ENCODE results near the gene USP34.

USP34 gene

GRCh38 chr2:61362873-61363272 lies 108.0 kb downstream of the USP34 start:
- DNase-seq = no peak

GRCh38 chr2:61361068-61361467 lies 109.8 kb downstream of the USP34 start:
- no peak for DNase-seq

- DNase-seq = no peak
These were observed 111.8 kb downstream of the USP34 start for GRCh38 chr2:61359058-61359457.

GRCh38 chr2:61357681-61358080 lies 113.2 kb downstream of the USP34 start:
- DNase-seq = no peak

GRCh38 chr2:61356958-61357350 lies 113.9 kb downstream of the USP34 start:
- DNase-seq = no peak

GRCh38 chr2:61356261-61356957 lies 114.5 kb downstream of the USP34 start:
- DNase-seq = no peak

- no peak for DNase-seq
These were observed 116.2 kb downstream of the USP34 start for GRCh38 chr2:61354543-61355197.

- no peak for DNase-seq
These were observed 117.0 kb downstream of the USP34 start for GRCh38 chr2:61353909-61354308.

GRCh38 chr2:61350777-61351176 lies 120.1 kb downstream of the USP34 start:
- DNase-seq = no peak

- no peak for DNase-seq
These were observed 127.7 kb downstream of the USP34 start for GRCh38 chr2:61343141-61343540.

GRCh38 chr2:61340242-61340641 lies 130.6 kb downstream of the USP34 start:
- no peak for DNase-seq

- no peak for DNase-seq
These were observed 132.4 kb downstream of the USP34 start for GRCh38 chr2:61338447-61338846.

GRCh38 chr2:61335187-61335586 lies 135.7 kb downstream of the USP34 start:
- no peak for DNase-seq

GRCh38 chr2:61334466-61334865 lies 136.4 kb downstream of the USP34 start:
- DNase-seq = no peak

GRCh38 chr2:61328707-61329251 lies 142.1 kb downstream of the USP34 start:
- no peak for DNase-seq

GRCh38 chr2:61327173-61327572 lies 143.7 kb downstream of the USP34 start:
- no peak for DNase-seq

- no peak for DNase-seq
These were observed 144.5 kb downstream of the USP34 start for GRCh38 chr2:61326423-61326822.

GRCh38 chr2:61320181-61320580 lies 150.7 kb downstream of the USP34 start:
- DNase-seq = no peak

GRCh38 chr2:61318553-61318952 lies 152.3 kb downstream of the USP34 start:
- no peak for DNase-seq

GRCh38 chr2:61295981-61296380 lies 174.9 kb downstream of the USP34 start:
- no peak for DNase-seq

GRCh38 chr2:61291851-61292575 lies 178.9 kb downstream of the USP34 start:
- DNase-seq = no peak

GRCh38 chr2:61288070-61288841 lies 182.6 kb downstream of the USP34 start:
- no peak for DNase-seq

GRCh38 chr2:61287254-61287653 lies 183.6 kb downstream of the USP34 start:
- DNase-seq = no peak

All from stimulated activated CD4-positive, alpha-beta T cell treated with anti-CD3 and anti-CD28 coated beads, Interleukin-4, amount 100 ng/mL, for 1 hour (primary cell).